Omental fat pad (tissue), 4 donors: ENCODE results near the gene ABHD12. TPM values are rescaled to one million over a fixed set of nuclear protein-coding genes. Genes with fewer than 3 reads are reported as not detected.

Experiments used
- ATAC-seq: fragments of 150-250 bp; one replicate; pipeline ENCODE4 v1.9.1; 2016; ENCODE audit warnings: mild to moderate bottlenecking, moderate library complexity; ENCODE audit not compliant: low FRiP score
- DNase-seq: peaks from one replicate; pipeline ENCODE4 v3.0.0-alpha.2; 2019; ENCODE audit warnings: low spot score
- CTCF ChIP-seq, 3 donors: fragments of 450-650 bp; IDR thresholded peaks; one replicate each; pipeline ENCODE4 v1.5.1; 2016 to 2017; ENCODE audit warnings: antibody characterized with exemption in 3 of 3, mild to moderate bottlenecking in 3 of 3, moderate library complexity in 2 of 3
- small RNA-seq: library from RNA; depleted of rRNA; stranded (forward); fragments of <200 nt; gene quantifications from one replicate; pipeline ENCODE3, GENCODE V24; 2016
- total RNA-seq, 4 donors: library from RNA; depleted of rRNA; stranded (reverse); fragments of >200 nt; gene quantifications; one replicate each; pipeline ENCODE4 v1.1.0, GENCODE V29; 2016

The ABHD12 gene
- total RNA-seq, 4 donors from 2014 or later = 30.3 to 46.3 (median 38.4) TPM

- no peak for ATAC-seq
- TF ChIP-seq CTCF (IDR thresholded peaks at IDR 0.05) = no peak
Observed at GRCh38 chr20:25252686-25253421, 137.8 kb downstream of the ABHD12 start.

GRCh38 chr20:25252230-25252651, 138.4 kb downstream of the ABHD12 start:
- TF ChIP-seq CTCF (IDR thresholded peaks at IDR 0.05) = no peak
- ATAC-seq = no peak
- no peak for DNase-seq

More at GRCh38 chr20:25252686-25253421, 137.8 kb downstream of the ABHD12 start:
- DNase-seq = no peak

GRCh38 chr20:25251558-25251957, 139.1 kb downstream of the ABHD12 start:
- no peak for ATAC-seq

GRCh38 chr20:25251019-25251418, 139.6 kb downstream of the ABHD12 start:
- no peak for DNase-seq
- TF ChIP-seq CTCF (IDR thresholded peaks at IDR 0.05) = no peak
- no peak for ATAC-seq

More at GRCh38 chr20:25251558-25251957, 139.1 kb downstream of the ABHD12 start:
- no peak for TF ChIP-seq CTCF (IDR thresholded peaks at IDR 0.05)
- no peak for DNase-seq

GRCh38 chr20:25250508-25250907, 140.1 kb downstream of the ABHD12 start:
- ATAC-seq (no peak), DNase-seq (no peak)
- TF ChIP-seq CTCF (IDR thresholded peaks at IDR 0.05) = no peak

Small RNA genes within 50 kb of the gene (small RNA-seq; reads per million reads assigned to genes)
- not detected for gene AL121772.2

Other genes with a start within 250 kb of the ABHD12 start
- 10 to 100 TPM; 44.6 to 71.0 (median 60.0) TPM for gene ENTPD6, start 195.1 kb downstream of the ABHD12 start, total RNA-seq
- 10 to 100 TPM; 63.7 to 94.6 (median 82.4) TPM for gene PYGB, start 142.8 kb downstream of the ABHD12 start, total RNA-seq
- 1 to 10 TPM in 1 of 4 donors, under 1 TPM in 3; 0.13 to 1.1 (median 0.58) TPM for gene GINS1, start 16.8 kb upstream of the ABHD12 start, total RNA-seq
- gene NINL, start 194.7 kb upstream of the ABHD12 start, total RNA-seq = 1 to 10 TPM; 4.7 to 9.7 (median 6.7) TPM
- 10 to 100 TPM in 1 of 4 donors, 1 to 10 TPM in 3; 3.5 to 10.6 (median 5.4) TPM for gene NANP, start 233.2 kb upstream of the ABHD12 start, total RNA-seq